SU-DHL-6 (cell line): Measurements from ENCODE around the gene ZMIZ1.

ENCODE experiments used
- CTCF ChIP-seq: fragments of 200-600 bp; sonication (generic); IDR thresholded peaks from one replicate; pipeline ENCODE4 v1.5.1; 2017; ENCODE audit warnings: antibody characterized with exemption, mild to moderate bottlenecking, low read length, moderate library complexity; ENCODE audit not compliant: insufficient read depth, poor library complexity, severe bottlenecking
- EZH2phosphoT487 ChIP-seq: fragments of 200-600 bp; sonication (generic), shearing (Covaris generic); conservative IDR thresholded peaks from 2 replicates; pipeline ENCODE4 v1.6.1; 2018; ENCODE audit warnings: mild to moderate bottlenecking, antibody characterized with exemption, low read length, moderate library complexity, mixed read lengths

GRCh38 chr10:79224992-79225391 is 156.2 kb downstream of the ZMIZ1 start:
- no peak for TF ChIP-seq CTCF
- no peak for TF ChIP-seq EZH2phosphoT487
